ENCODE measurements around the gene JTB.
A peak's percentile ranks its signal among the peaks of the same experiment; 100 is the strongest.

Gene JTB

GRCh38 chr1:153970346-153970745 is 7.1 kb downstream of the JTB start:
- H3F3A ChIP-seq (ENCODE audit: insufficient read depth, low read length) = peaks cover 4% of the 10 kb centered on the region; the same call in 1 of the 2 replicates
- H3K9me2 ChIP-seq (ENCODE audit: low read depth, low read length) = no peaks in the 10 kb centered on the region
- H3K27ac ChIP-seq (ENCODE audit: low read depth, low read length, poor library complexity, severe bottlenecking) = no peak overlapping the region
- H3K4me1 ChIP-seq (ENCODE audit: insufficient read depth, low read length, severe bottlenecking) = peaks cover 37% of the 10 kb centered on the region
- no peak overlapping the region for H3K4me2 ChIP-seq (ENCODE audit: low read length)
- H3K9ac ChIP-seq (ENCODE audit: low read length) = no peak overlapping the region
- H3K27me3 ChIP-seq (ENCODE audit: insufficient read depth, low read length) = no peaks in the 10 kb centered on the region
- H3K9me3 ChIP-seq (ENCODE audit: low read length) = no peaks in the 10 kb centered on the region
- H3K36me3 ChIP-seq (ENCODE audit: insufficient read depth, low read length) = peaks cover 29% of the 10 kb centered on the region
- TF ChIP-seq EZH2 (IDR thresholded peaks at IDR 0.05; ENCODE audit: borderline replicate concordance, low read length) = no peak
- no peak for TF ChIP-seq CTCF (IDR thresholded peaks at IDR 0.05; ENCODE audit: low read length)
- H2AFZ ChIP-seq (ENCODE audit: low read length) = no peak overlapping the region
- no peak overlapping the region for H3K4me3 ChIP-seq (ENCODE audit: low read depth, low read length, poor library complexity, severe bottlenecking)
- H3K79me2 ChIP-seq (ENCODE audit: insufficient read depth, low read length) = peaks cover 4% of the 10 kb centered on the region; the same call in 1 of the 2 replicates
- no peaks in the 10 kb centered on the region for H4K20me1 ChIP-seq (ENCODE audit: insufficient read depth, low read length)

- Histone ChIP-seq H3K9me3 (ENCODE audit: low read length) (no peaks in the 10 kb centered on the region), H3K9me2 (ENCODE audit: low read depth, low read length) (no peaks in the 10 kb centered on the region), H3K4me1 (ENCODE audit: insufficient read depth, low read length, severe bottlenecking) (peaks cover 46% of the 10 kb centered on the region), H3K79me2 (ENCODE audit: insufficient read depth, low read length) (peaks cover 4% of the 10 kb centered on the region; the same call in 1 of the 2 replicates), H2AFZ (ENCODE audit: low read length) (no peak overlapping the region), H3K27ac (ENCODE audit: low read depth, low read length, poor library complexity, severe bottlenecking) (peak overlapping the region; percentile 96), H3F3A (ENCODE audit: insufficient read depth, low read length) (peaks cover 4% of the 10 kb centered on the region; the same call in 1 of the 2 replicates), H3K4me2 (ENCODE audit: low read length) (peak overlapping the region; percentile 77), H3K36me3 (ENCODE audit: insufficient read depth, low read length) (peaks cover 17% of the 10 kb centered on the region), H4K20me1 (ENCODE audit: insufficient read depth, low read length) (no peaks in the 10 kb centered on the region), H3K27me3 (ENCODE audit: insufficient read depth, low read length) (no peaks in the 10 kb centered on the region), H3K4me3 (ENCODE audit: low read depth, low read length, poor library complexity, severe bottlenecking) (peak overlapping the region; percentile 91), H3K9ac (ENCODE audit: low read length) (peak overlapping the region; percentile 94)
- TF ChIP-seq CTCF (IDR thresholded peaks at IDR 0.05; ENCODE audit: low read length) (no peak), EZH2 (IDR thresholded peaks at IDR 0.05; ENCODE audit: borderline replicate concordance, low read length) (no peak)
Observed at GRCh38 chr1:153968972-153969371, 8.5 kb downstream of the JTB start.

- H3K4me2 ChIP-seq (ENCODE audit: low read length) = peak overlapping the region; percentile 77
- H3K4me1 ChIP-seq (ENCODE audit: insufficient read depth, low read length, severe bottlenecking) = peaks cover 48% of the 10 kb centered on the region
- H3K36me3 ChIP-seq (ENCODE audit: insufficient read depth, low read length) = peaks cover 11% of the 10 kb centered on the region; the same call in 1 of the 2 replicates
- no peaks in the 10 kb centered on the region for H3K27me3 ChIP-seq (ENCODE audit: insufficient read depth, low read length)
- H2AFZ ChIP-seq (ENCODE audit: low read length) = no peak overlapping the region
- H3K9ac ChIP-seq (ENCODE audit: low read length) = peak overlapping the region; percentile 94
- H3F3A ChIP-seq (ENCODE audit: insufficient read depth, low read length) = peaks cover 4% of the 10 kb centered on the region; the same call in 1 of the 2 replicates
- TF ChIP-seq CTCF (IDR thresholded peaks at IDR 0.05; ENCODE audit: low read length) = no peak
- TF ChIP-seq EZH2 (IDR thresholded peaks at IDR 0.05; ENCODE audit: borderline replicate concordance, low read length) = no peak
- peak overlapping the region; percentile 96 for H3K27ac ChIP-seq (ENCODE audit: low read depth, low read length, poor library complexity, severe bottlenecking)
- peaks cover 4% of the 10 kb centered on the region; the same call in 1 of the 2 replicates for H3K79me2 ChIP-seq (ENCODE audit: insufficient read depth, low read length)
- H3K9me2 ChIP-seq (ENCODE audit: low read depth, low read length) = no peaks in the 10 kb centered on the region
- no peaks in the 10 kb centered on the region for H3K9me3 ChIP-seq (ENCODE audit: low read length)
- peak overlapping the region; percentile 91 for H3K4me3 ChIP-seq (ENCODE audit: low read depth, low read length, poor library complexity, severe bottlenecking)
- no peaks in the 10 kb centered on the region for H4K20me1 ChIP-seq (ENCODE audit: insufficient read depth, low read length)
Observed at GRCh38 chr1:153968408-153968807, 9.1 kb downstream of the JTB start.

Measured in OCI-LY1 (cell line).